AG08396 (cell line): ENCODE data around the gene ELOF1.
"Not testable (repeated sequence)": the region's sequence is repeated elsewhere in the genome, so short reads cannot be mapped to it uniquely, and the experiment has no call there.

Experiments used
- DNase-seq: peaks from one replicate; pipeline ENCODE4 v3.0.0; 2012; ENCODE audit warnings: low spot score, mixed read lengths

The ELOF1 gene

DNA sequence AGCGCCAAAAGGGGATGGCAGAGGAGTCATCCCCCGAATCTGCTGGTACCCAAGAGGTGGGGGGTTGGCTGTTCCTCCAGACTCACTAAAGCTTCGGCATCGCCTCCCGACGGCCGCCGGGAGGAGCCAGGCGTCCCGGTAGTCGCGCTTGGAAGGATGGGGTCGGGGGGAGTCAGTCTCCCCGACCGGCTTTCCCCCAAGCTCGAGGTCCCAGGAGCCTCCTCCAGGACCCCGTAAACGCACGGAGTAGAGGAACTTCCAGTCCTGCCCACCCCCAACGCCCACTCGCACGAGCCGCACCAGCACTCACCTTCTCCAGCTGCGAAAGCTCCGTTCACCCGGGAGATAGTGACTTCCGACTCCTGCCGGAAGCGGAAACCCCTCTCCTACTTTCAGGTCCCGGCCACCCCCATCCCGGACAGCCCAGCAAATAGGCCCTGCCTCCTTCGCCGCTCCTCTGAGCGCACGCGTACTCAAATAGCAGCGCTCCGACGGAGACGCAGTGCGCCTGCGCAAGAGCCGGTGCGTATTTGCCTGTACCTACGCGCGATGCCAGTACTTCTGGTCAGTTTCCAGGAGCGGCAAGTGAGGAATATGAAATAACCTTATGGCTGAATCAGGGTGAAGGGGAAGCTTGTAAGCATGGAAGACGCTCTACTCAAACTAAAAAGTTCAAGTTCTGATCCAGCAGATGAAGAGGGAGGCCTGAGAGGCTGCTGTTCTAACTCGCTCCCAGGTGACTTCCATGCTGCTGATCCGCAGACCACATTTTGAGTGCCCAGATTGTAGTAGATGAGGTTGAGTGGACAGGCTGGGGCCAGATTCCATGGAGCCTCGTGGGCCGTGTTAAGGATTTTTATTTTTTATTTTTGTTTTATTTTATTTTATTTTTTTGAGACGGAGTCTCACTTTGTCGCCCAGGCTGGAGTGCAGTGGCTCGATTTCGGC is at the start of gene ELOF1:
TSS of gene ELOF1 (minus strand) at position 350 of the 948 bp plus-strand sequence. CDS start 4,883 bp downstream, outside the sequence.
- DNase-seq: peak; percentile 99

DNA sequence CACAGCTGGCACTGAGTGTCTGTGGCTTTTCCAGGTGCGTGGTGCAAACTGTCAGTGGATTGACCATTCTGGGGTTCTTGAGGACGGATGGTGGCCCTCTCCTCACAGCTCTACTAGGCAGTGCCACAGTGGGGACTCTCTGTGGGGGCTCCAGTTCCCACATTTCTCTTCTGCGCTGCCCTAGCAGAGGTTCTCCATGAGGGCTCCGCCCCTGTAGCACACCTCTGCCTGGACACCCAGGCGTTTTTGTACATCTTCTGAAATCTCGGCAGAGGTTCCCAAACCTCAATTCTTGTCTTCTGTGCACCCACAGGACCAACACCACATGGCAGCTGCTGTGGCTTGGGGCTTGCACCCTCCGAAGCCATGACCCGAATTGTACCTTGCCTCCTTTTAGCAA is 47.5 kb upstream of the ELOF1 start:
- no peak for DNase-seq

DNA sequence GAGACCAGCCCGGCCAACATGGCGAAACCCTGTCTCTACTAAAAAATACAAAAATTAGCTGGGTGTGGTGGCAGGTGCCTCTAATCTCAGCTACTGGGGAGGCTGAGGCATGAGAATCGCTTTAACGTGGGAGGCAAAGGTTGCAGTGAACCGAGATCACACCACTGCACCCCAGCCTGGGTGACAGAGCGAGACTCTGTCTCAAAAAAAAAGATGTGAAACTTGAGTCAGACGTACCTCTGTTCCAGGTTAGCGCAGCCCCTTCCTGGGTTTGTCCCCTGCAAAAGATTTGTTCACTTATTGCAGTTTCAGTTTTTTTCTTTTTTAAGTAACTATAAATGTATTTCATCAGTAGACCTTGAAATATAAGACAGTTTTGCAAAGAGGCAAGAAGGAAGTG is 40.7 kb upstream of the ELOF1 start:
- not testable (repeated sequence) for DNase-seq

DNA sequence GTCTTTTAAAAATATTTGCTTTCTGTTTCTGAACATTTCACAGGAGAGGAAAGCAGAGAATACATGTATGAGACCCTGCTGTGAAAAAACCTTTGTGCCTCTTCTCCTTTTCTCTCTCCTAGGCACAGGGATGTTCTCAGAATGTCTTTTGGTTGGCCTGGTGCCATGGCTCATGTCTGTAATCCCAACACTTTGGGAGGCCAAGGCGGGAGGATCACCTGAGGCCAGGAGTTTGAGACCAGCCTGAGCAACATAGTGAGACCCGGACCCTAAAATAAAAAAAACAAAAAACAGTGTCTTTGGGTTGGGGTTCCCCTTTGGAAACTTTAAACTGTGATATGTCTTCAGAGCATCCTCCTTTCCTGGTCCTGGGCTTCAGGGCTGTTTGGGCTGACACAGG is 39.7 kb upstream of the ELOF1 start:
- no peak for DNase-seq

DNA sequence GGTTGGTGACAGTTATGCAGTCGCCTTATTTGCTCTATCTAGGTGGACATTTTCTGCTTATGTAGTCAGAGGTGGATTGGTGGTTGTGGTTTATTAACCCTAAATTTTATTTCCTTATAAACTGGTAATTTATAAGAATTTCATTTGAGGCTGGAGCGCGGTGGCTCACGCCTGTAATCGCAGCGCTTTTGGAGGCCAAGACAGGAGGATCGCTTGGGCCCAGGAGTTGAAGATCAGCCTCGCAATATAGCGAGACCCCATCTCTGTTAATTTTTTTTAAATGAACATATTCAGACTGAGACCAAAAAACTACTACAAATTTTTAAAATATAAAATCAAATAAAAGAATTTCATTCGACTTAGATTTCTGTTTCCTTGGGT is 39.1 kb upstream of the ELOF1 start:
- no peak for DNase-seq

DNA sequence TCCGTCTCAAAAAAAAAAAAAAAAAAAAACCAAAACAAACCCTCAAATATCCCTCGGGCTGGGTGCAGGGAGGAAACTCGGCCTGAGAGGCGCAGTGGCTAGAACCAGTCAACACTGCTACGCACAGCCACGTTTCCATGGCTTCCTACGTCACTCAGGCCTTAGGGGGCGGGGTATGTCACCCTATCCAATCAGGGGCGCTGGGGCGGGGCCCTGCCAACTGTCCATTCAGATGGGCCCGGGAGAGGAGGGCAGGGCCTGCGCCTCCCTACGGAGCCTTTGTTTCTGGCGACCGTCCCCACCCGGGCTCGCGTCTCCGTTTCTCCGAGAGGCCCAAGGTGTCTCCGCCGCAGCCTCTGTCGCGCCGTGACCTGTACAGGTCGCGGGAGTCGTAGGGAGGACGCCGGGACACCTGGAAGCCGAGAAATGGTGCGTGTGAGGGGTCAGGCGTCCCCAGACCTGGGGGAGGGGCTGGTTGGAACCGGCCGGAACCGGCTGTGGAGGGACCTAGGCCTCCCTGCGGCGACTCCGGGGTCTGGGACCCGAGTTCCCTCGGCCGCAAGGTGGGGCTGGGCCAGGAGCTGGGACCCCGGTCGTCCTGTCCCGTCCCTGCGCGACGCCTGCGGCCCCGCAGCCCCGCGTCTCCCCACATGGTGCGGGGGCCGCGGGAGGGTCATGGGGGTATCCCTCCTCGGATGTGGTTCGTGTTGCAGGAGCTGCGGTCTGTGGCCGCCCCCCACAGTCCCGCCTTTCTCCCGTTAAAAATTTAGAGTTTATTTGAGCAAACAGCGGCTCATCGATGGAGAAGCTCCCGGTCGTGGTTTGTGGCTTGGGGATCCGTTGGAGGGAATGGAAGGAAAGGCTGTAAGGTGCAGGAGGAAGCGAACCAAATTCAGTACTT is 38.4 kb upstream of the ELOF1 start, which contains the start of gene ZNF627:
TSS of gene ZNF627 (plus strand) at position 282 of the 901 bp plus-strand sequence. CDS start at position 427, 145 bp downstream.
- peak; percentile 99 for DNase-seq

DNA sequence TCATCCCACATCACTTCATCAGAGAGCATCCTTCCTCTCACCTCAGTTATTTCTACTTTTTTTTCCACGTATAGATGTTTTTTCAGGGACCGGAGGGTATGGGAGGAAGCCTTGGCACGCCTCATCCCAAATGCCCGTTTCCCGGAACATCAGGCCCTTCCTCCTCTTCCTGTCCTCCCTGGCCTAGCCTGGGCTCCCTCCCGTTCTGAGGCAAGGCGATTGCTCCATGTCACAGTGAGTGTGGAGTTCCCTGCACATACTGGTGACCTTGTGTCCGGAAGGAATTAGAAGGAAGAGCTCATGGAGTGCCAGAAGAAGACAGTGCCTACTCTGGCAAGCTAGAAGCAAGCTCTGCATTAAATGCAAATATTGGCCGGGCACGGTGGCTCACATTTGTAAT is 37.1 kb upstream of the ELOF1 start:
- no peak for DNase-seq

DNA sequence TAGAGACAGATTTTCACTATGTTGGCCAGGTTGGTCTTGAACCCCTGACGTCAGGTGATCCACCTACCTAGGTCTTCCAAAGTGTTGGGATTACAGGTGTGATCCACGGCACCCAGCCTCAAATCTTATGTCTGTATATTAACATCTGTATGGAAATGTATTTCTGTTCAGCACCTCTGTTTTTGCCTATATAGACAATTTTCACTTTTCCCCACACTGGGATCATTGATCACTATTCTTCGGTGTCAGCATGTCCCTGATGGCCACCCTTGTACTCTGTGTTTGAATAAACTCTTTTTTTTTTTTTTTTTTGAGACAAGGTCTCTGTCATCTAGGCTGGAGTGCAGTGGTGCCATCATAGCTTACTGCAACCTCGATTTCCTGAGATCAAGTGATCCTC is 35.1 kb upstream of the ELOF1 start:
- DNase-seq: no peak

DNA sequence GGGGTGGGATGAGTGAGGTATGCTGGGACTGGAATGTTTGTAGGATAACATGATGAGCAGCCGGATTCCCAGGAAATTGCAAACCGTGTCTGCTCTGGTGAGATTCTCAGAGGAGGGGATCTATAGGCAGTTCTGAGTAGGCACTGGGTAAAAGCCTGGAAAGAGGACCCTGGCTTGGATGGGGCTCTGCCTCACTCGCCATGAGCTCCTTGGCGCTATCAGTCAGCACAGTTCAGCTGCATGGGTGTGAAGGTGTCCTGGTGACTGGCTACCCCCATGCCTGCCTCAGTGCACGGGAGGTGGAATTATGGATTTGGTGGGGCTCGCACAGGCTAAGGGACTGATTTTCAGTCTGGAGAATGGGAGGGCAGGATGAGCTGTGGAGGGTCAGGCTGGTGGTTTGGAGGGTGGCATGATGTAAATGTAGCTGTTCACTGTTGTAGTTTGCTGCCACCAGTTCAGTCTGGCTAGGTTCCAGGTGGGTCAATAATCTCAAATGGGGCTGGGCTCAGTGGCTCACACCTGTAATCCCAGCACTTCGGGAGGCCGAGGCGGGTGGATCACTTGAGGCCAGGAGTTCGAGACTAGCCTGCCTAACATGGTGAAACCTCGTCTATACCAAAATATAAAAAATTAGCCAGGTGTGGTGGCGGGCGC is 29.1 kb upstream of the ELOF1 start:
- DNase-seq: no peak

DNA sequence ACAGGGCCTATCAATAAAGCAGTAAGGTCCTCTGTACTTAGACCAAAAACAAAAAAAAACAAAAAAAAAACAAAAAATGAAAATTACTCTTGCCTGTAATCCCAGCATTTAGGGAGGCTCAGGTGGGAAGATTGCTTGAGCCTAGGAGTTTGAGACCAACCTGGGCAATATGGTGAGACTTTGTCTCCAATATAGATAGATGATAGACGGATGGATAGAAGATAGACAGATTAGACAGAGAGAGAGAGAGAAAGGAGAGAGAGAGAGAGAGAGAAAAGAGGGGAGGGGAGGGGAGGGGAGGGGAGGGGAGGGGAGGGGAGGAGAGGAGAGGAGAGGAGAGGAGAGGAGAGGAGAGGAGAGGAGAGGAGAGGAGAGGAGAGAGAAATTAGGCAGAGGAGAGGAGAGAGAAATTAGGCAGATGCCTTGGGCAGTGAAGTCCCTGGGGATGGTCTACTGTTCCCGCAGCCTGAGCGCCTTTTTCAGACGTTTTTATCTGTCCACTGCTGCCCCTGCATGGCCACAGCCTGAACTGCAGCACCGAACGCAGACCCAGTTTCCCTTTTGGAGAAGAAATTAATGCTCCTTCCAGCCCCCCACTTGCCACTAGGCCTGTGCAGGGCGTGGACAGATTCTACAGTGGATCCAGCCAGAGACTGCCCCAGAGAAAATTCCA is 28.4 kb upstream of the ELOF1 start:
- DNase-seq: peak; percentile 84

DNA sequence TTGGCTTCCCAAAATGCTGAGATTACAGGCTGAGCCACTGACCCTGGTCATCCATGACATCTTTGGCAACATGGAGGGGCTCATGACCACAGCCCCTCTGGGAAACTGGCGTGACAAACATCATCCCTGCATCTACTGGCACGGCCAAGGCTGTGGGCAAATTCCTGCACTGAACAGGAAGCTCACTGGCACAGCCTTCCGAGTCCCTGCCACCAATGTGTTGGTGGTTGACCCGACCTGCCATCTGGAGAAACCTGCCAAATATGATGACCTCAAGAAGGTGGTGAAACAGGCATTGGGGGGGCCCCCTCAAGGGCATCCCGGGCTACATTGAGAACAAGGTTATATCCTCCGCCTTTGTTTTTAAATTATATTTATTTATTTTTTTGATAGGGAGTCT is 27.3 kb upstream of the ELOF1 start:
- DNase-seq: no peak

DNA sequence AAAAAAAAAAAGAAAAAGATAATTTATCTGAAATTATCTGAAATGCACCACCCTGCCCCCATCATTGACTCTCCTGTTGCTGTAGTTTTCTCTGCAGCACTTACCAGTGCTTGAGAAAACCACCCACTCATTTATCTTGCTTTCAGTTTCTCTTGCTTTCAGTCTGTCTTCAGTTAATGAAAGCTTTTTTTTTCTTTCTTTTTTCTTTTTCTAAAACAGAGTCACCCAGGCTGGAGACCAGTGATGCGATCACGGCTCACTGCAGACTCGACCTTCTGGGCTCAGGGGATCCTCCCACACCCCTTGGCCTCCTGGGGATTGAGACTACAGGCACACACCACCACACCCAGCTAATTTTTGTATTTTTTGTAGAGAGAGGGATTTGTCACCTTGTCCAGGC is 22.7 kb upstream of the ELOF1 start:
- no peak for DNase-seq

DNA sequence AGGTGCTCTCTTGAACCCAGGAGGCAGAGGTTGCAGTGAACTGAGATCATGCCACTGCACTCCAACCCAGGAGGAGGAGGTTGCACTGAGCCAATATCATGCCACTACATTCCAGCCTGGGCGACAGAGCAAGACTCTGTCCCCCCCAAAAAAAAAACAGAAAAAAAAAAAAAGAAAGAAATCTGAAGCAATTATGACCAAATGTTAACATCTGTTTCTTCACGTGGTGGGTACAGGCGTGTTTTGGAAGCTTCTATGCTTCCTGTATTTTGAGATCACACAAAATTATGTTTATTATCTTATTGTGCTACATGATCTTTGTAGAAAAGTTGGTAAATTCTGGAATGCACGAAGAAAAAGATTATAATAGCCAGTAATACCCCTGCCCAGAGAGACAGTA is 21.1 kb upstream of the ELOF1 start:
- no peak for DNase-seq

DNA sequence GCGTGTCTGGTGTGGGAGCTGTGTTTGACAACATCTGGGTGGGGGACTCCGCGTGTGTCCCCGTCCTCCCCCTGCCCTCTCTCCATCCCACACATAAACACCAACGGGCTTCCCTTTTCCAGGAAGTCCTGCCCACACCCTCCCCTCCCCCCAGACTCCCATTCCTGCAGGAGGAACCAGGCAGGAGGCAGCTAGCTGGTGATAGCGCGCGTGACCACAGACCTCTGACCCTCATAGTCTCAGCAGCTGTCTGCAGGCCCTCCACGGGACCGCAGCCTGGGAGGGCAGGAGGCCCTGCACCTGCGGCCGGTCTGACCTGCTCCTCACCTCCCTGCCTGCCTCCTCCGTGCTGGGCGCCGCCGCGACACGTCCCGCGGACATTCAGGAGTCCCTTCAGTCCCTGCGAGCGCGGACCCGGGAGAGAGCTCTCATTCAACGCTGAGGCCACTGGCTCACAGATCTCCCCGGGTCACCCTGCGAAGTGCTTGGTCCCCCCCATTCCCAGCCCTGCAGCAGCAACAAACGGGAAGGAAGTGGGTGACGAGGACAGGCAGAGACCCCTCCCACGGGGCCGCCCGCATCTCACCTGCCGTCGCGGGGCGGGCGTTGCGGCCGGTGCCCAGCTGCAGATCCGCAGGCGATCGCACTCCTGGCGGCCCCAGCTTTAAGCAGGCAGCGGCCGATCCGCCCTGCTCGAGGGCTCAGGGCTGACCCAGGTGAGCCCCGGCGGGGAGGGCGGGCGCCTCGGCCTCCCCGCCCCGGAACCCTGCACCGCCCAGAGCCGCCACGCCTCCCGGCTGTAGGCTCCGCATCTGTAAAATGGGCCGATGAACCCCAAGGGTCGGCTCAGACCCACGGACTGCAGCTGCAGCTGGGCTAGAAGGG is 19.5 kb upstream of the ELOF1 start:
- DNase-seq: no peak

DNA sequence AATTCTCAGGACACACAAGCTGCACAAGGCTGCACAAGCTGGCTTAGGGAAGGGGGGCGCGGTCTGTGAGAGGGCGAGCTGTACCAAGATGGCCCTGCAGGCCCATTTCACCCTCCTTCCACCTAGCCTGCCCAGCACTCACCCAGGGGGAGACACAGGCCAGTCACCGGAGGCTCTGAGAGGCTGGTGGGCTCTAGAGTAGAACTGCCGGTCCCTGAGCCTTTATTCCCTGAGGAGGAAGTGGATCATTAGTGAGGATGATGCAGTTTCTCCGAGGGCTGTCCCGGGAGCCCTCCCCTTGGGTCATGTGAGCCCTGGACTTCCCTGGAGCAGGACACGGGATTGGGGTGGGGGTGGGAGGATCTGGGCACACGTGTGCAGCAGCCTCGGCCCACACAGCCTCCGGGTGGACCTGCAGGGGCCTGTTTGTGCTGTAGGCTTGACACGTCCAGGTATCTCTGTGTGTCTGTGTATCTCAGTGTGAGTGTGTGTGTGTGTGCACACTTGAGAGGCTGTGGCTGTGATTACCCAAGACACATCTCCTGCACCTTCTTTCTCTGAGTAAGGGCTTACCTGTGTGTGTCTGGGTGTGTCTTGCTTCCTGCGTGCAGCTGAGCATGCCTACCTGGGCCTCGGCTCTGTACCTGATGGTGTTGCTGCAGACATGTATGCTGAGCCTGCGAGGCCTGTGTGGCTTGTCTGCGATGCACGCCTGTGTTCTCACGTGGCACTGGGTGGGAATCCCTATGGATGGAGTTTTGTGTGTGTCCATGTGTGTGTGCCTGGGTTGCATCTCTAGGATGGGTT is 18.6 kb upstream of the ELOF1 start, which contains the start of gene ACP5:
TSS of gene ACP5 (minus strand) at position 195 of the 807 bp plus-strand sequence. CDS start 328 bp downstream, outside the sequence.
- DNase-seq: no peak

DNA sequence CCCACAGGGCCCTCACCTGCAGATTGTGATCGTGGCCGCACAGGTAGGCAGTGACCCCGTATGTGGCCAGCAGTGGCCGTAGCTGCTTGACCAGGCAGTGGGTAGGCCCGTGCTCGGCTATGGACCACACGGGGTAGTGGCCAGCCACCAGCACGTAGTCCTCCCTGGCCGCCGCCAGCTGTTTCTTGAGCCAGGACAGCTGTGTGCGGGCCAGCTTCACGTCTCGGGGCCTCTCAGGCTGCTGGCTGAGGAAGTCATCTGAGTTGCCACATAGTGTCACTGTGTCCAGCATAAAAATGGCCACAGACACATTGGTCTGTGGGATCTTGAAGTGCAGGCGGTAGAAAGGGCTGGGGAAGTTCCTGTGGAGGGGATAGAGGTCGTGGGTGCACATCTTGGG is 17.2 kb upstream of the ELOF1 start:
- no peak for DNase-seq

DNA sequence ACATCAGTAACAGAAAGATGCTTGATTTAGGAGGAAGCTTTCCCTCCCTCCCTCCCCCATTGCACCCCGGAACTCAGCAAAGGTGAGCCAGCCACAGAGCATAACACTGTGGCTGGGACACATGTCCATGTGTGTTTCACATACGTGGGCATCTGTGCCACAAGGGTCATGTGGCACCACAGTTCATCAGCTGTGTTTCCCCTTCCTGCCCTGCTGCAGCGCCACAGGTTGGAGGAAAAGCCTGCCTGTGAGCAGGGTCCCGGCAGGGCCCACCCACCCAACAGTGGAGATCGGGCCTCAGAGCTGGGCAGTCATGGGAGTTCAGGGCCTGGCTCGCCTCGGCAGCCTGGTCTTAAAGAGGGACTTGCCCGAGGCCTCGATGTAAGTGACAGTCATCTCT is 15.7 kb upstream of the ELOF1 start:
- DNase-seq: no peak

DNA sequence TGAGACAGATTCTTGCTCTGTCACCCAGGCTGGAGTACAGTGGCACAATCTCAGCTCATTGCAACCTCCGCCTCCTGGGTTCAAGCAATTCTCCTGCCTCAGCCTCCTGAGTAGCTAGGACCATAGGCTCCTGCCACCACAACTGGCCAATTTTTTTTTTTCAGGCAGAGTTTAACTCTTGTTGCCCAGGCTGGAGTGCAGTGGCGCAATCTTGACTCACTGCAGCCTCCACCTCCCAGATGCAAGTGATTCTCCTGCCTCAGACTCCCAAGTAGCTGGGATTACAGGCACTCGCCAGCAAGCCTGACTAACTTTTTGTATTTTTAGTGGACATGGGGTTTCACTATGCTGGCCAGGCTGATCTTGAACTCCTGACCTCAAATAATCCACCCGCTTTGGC is 14.7 kb upstream of the ELOF1 start:
- DNase-seq: not testable (repeated sequence)

DNA sequence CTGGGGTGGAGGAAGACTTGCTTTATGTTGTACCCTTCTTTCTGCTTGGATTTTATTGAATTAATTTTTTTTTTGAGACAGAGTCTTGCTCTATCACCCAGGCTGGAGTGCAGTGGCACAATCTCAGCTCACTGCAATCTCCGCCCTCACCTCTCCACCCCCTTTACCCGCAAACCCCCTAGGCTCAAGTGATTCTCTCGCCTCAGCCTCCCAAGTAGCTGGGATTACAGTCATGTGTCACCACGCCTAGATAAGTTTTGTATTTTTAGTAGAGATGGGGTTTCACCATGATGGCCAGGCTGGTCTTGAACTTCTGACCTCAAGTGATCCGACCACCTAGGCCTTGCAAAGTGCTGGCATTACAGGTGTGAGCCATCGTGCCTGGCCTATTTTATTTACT is 14.3 kb upstream of the ELOF1 start:
- DNase-seq: not testable (repeated sequence)

DNA sequence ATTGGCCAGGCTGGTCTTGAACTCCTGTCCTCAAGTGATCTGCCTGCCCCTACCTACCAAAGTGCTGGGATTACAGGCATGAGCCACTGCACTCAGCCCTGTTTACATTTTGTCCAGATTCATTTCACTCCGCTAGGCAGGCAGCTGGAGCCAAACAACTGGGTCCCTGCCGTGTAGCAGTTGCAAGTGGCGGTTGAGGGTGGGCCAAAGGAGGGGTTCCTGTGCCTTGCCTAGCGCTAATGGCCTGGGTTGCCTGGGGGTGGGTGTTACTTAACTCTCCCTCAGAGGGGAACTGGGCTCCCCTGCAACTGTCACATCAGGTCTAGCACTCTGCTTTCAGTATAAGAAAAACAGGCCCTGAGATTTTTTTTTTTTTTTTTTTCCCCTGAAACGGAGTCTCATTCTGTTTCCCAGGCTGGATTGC is 11.0 kb upstream of the ELOF1 start:
- DNase-seq: no peak
